Suprapubic skin (tissue), 4 donors: ENCODE data around the gene ERCC1.

ENCODE experiments used
- POLR2A ChIP-seq, 2 donors: fragments of 450-650 bp; IDR thresholded peaks; one replicate each; pipeline ENCODE4 v1.6.1; 2017; ENCODE audit warnings: antibody characterized with exemption in 2 of 2, mild to moderate bottlenecking in 2 of 2, moderate library complexity in 2 of 2
- POLR2AphosphoS5 ChIP-seq, 3 donors: sonication (generic); formaldehyde crosslinking; IDR thresholded peaks; one replicate each; pipeline ENCODE4 v1.6.1; 2017; ENCODE audit warnings: antibody characterized with exemption in 3 of 3
- TF ChIP-seq, protein P1 (sequence below), 2 donors: fragments of 200-600 bp in 1 of 2; fragments of 450-650 bp in 1 of 2; sonication (generic) in 1 of 2; IDR thresholded peaks; one replicate each; pipeline ENCODE4 v1.5.1; 2016 to 2019; ENCODE audit warnings: antibody characterized with exemption in 2 of 2, mild to moderate bottlenecking in 1 of 2, moderate library complexity in 1 of 2

DNA sequence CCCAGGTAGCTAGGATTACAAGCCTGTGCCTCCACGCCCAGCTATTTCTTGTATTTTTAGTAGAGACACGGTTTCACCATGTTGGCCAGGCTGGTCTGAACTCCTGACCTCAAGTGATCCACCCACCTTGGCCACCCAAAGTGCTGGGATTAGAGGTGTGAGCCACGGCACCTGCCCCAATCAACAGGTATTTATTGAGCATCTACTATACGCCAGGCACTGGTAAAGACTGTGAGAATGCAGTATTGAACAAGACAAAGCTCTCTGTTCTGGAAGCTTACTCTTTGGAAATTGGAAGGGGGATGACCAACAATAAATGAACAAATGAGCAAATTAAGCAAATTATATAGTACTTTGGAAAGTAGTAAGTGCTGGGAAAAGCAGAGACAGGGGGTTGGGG is 21.4 kb upstream of the ERCC1 start:
- TF ChIP-seq, protein P1, sequence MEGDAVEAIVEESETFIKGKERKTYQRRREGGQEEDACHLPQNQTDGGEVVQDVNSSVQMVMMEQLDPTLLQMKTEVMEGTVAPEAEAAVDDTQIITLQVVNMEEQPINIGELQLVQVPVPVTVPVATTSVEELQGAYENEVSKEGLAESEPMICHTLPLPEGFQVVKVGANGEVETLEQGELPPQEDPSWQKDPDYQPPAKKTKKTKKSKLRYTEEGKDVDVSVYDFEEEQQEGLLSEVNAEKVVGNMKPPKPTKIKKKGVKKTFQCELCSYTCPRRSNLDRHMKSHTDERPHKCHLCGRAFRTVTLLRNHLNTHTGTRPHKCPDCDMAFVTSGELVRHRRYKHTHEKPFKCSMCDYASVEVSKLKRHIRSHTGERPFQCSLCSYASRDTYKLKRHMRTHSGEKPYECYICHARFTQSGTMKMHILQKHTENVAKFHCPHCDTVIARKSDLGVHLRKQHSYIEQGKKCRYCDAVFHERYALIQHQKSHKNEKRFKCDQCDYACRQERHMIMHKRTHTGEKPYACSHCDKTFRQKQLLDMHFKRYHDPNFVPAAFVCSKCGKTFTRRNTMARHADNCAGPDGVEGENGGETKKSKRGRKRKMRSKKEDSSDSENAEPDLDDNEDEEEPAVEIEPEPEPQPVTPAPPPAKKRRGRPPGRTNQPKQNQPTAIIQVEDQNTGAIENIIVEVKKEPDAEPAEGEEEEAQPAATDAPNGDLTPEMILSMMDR (IDR thresholded peaks at IDR 0.05), result no peak
- no peak for TF ChIP-seq POLR2AphosphoS5 (IDR thresholded peaks at IDR 0.05)
- TF ChIP-seq POLR2A (IDR thresholded peaks at IDR 0.05), result no peak
